HEK293 (cell line): ENCODE measurements around the gene SPC25.

Experiments
- CTCF ChIA-PET: fragments of 350-600 bp; formaldehyde crosslinking; extraction: SDS; loops from one replicate; lab custom pipeline; 2021; ENCODE audit warnings: antibody characterized with exemption; lab: Yijun Ruan, JAX
- POLR2A ChIA-PET: fragments of 300-600 bp; formaldehyde crosslinking; extraction: SDS; loops from one replicate; lab custom pipeline; 2020; ENCODE audit warnings: antibody characterized with exemption, inconsistent platforms; lab: Yijun Ruan, JAX
- H3K27ac ChIP-seq: fragments of 200-500 bp; sonication (Bioruptor generic); 2 replicates; pipeline ENCODE4 v1.5.1; 2014; ENCODE audit warnings: low read depth, low read length, control low read depth, inconsistent platforms; ENCODE audit errors: extremely low read depth
- H3K36me3 ChIP-seq, 2 experiments: fragments of 200-500 bp in 1 of 2; sonication (Bioruptor generic) in 1 of 2; 1 replicate in 1 of 2; 2 replicates in 1 of 2; pipeline ENCODE4 v1.5.1; 2014 to 2017; ENCODE audit warnings: inconsistent platforms in 2 of 2, low read length in 2 of 2; ENCODE audit not compliant: control insufficient read depth in 2 of 2, insufficient read depth in 1 of 2
- H3K4me1 ChIP-seq: fragments of 200-500 bp; sonication (Bioruptor generic); 2 replicates; pipeline ENCODE4 v1.5.1; 2014; ENCODE audit warnings: mild to moderate bottlenecking, low read length, inconsistent platforms; ENCODE audit not compliant: control insufficient read depth, insufficient read depth
- H3K4me3 ChIP-seq: 2 replicates; pipeline ENCODE4 v1.5.1; 2011; ENCODE audit warnings: low read depth, mild to moderate bottlenecking, control low read depth, low read length, moderate library complexity
- H3K9me3 ChIP-seq: fragments of 200-500 bp; sonication (Bioruptor generic); 2 replicates; pipeline ENCODE4 v1.5.1; 2014; ENCODE audit warnings: low read depth, low read length, inconsistent platforms; ENCODE audit not compliant: control insufficient read depth, insufficient read depth
- EGR2 ChIP-seq: fragments of 450-650 bp; formaldehyde crosslinking; IDR thresholded peaks from 2 replicates; pipeline ENCODE4 v1.5.1; 2016; ENCODE audit warnings: low read depth, missing biosample characterization, missing genetic modification characterization
- GLI4 ChIP-seq: fragments of 450-650 bp; formaldehyde crosslinking; IDR thresholded peaks from 2 replicates; pipeline ENCODE4 v1.5.1; 2016; ENCODE audit warnings: missing biosample characterization, missing genetic modification characterization
- HOXC10 ChIP-seq: sonication (generic); formaldehyde crosslinking; IDR thresholded peaks from 2 replicates; pipeline ENCODE4 v1.8.1; 2023; ENCODE audit warnings: mild to moderate bottlenecking, missing genetic modification reagents
- INSM2 ChIP-seq: fragments of 450-650 bp; formaldehyde crosslinking; IDR thresholded peaks from 2 replicates; pipeline ENCODE4 v1.5.1; 2016; ENCODE audit warnings: missing biosample characterization, missing genetic modification characterization
- KLF9 ChIP-seq: fragments of 450-650 bp; formaldehyde crosslinking; IDR thresholded peaks from 2 replicates; pipeline ENCODE4 v1.5.1; 2016; ENCODE audit warnings: missing biosample characterization, missing genetic modification characterization, low read depth
- MZF1 ChIP-seq: fragments of 450-650 bp; formaldehyde crosslinking; IDR thresholded peaks from 2 replicates; pipeline ENCODE4 v1.5.1; 2017; ENCODE audit warnings: missing biosample characterization, missing genetic modification characterization, borderline replicate concordance
- OVOL3 ChIP-seq: fragments of 450-650 bp; formaldehyde crosslinking; IDR thresholded peaks from 2 replicates; pipeline ENCODE4 v1.5.1; 2016; ENCODE audit warnings: missing biosample characterization, missing genetic modification characterization
- RBAK ChIP-seq: fragments of 450-650 bp; formaldehyde crosslinking; IDR thresholded peaks from 2 replicates; pipeline ENCODE4 v1.5.1; 2016; ENCODE audit warnings: missing biosample characterization, missing genetic modification characterization
- ZBTB21 ChIP-seq: fragments of 450-650 bp; formaldehyde crosslinking; IDR thresholded peaks from 2 replicates; pipeline ENCODE4 v1.5.1; 2017; ENCODE audit warnings: missing biosample characterization, missing genetic modification characterization
- ZFP41 ChIP-seq: fragments of 450-650 bp; formaldehyde crosslinking; IDR thresholded peaks from 2 replicates; pipeline ENCODE4 v1.5.1; 2016; ENCODE audit warnings: missing biosample characterization, missing genetic modification characterization, borderline replicate concordance
- ZNF121 ChIP-seq: fragments of 450-650 bp; formaldehyde crosslinking; IDR thresholded peaks from 2 replicates; pipeline ENCODE4 v1.5.1; 2016; ENCODE audit warnings: missing biosample characterization, missing genetic modification characterization
- ZNF133 ChIP-seq: fragments of 450-650 bp; formaldehyde crosslinking; IDR thresholded peaks from 2 replicates; pipeline ENCODE4 v1.5.1; 2016; ENCODE audit warnings: missing biosample characterization, missing genetic modification characterization
- ZNF174 ChIP-seq: fragments of 450-650 bp; formaldehyde crosslinking; IDR thresholded peaks from 2 replicates; pipeline ENCODE4 v1.5.0; 2017; ENCODE audit warnings: missing biosample characterization, mild to moderate bottlenecking, missing genetic modification characterization
- ZNF18 ChIP-seq: fragments of 450-650 bp; formaldehyde crosslinking; IDR thresholded peaks from 2 replicates; pipeline ENCODE4 v1.5.1; 2016; ENCODE audit warnings: missing biosample characterization, missing genetic modification characterization
- ZNF350 ChIP-seq: fragments of 450-650 bp; formaldehyde crosslinking; IDR thresholded peaks from 2 replicates; pipeline ENCODE4 v1.5.0; 2017; ENCODE audit warnings: missing biosample characterization, mild to moderate bottlenecking, missing genetic modification characterization
- ZNF571 ChIP-seq: fragments of 450-650 bp; formaldehyde crosslinking; IDR thresholded peaks from 2 replicates; pipeline ENCODE4 v1.5.0; 2017; ENCODE audit warnings: missing biosample characterization, missing genetic modification characterization
- ZNF580 ChIP-seq: fragments of 450-650 bp; formaldehyde crosslinking; IDR thresholded peaks from 2 replicates; pipeline ENCODE4 v1.5.1; 2016; ENCODE audit warnings: missing biosample characterization, missing genetic modification characterization
- ZNF639 ChIP-seq: fragments of 450-650 bp; formaldehyde crosslinking; IDR thresholded peaks from 2 replicates; pipeline ENCODE4 v1.5.1; 2016; ENCODE audit warnings: missing biosample characterization, missing genetic modification characterization
- ZNF704 ChIP-seq: fragments of 450-650 bp; formaldehyde crosslinking; IDR thresholded peaks from 2 replicates; pipeline ENCODE4 v1.5.1; 2016; ENCODE audit warnings: missing biosample characterization, missing genetic modification characterization
- ZNF747 ChIP-seq: fragments of 450-650 bp; formaldehyde crosslinking; IDR thresholded peaks from 2 replicates; pipeline ENCODE4 v1.5.1; 2016; ENCODE audit warnings: missing biosample characterization, missing genetic modification characterization
- ZSCAN4 ChIP-seq: fragments of 450-650 bp; formaldehyde crosslinking; IDR thresholded peaks from 2 replicates; pipeline ENCODE4 v1.5.1; 2017; ENCODE audit warnings: missing biosample characterization, missing genetic modification characterization

SPC25 gene

GRCh38 chr2:168825126-168825525 is 65.1 kb downstream of the SPC25 start:
- Histone ChIP-seq H3K9me3 (no peaks in the 10 kb centered on the region), H3K4me3 (no peak overlapping the region), H3K4me1 (no peaks in the 10 kb centered on the region), H3K27ac (no peak overlapping the region), H3K36me3 (no peaks in the 10 kb centered on the region)
- TF ChIP-seq ZBTB21 (no peak), ZNF704 (no peak), RBAK (tag by site-specific recombination) (no peak), ZNF350 (tag by site-specific recombination) (no peak), ZNF121 (no peak), ZNF571 (tag by site-specific recombination) (no peak), GLI4 (tag by site-specific recombination) (no peak), INSM2 (tag by site-specific recombination) (no peak), MZF1 (tag by site-specific recombination) (no peak)
- ChIA-PET CTCF (interaction anchor here (0.7 kb wide), 1 partner anchor 51 kb away, joined by 3 read pairs; no protein-coding TSS in a partner anchor), POLR2A (no interaction called here)

- ChIA-PET POLR2A (no interaction called here), CTCF (no interaction called here)
- Histone ChIP-seq H3K27ac (no peak overlapping the region), H3K4me3 (no peak overlapping the region), H3K36me3 (no peaks in the 10 kb centered on the region), H3K4me1 (no peaks in the 10 kb centered on the region), H3K9me3 (no peaks in the 10 kb centered on the region)
- TF ChIP-seq ZNF133 (tag by site-specific recombination) (no peak), ZNF18 (tag by site-specific recombination) (no peak), ZSCAN4 (tag by site-specific recombination) (no peak), ZNF639 (no peak), ZNF747 (tag by site-specific recombination) (no peak), ZNF580 (tag by site-specific recombination) (no peak), EGR2 (tag by site-specific recombination) (no peak), ZNF174 (tag by site-specific recombination) (no peak), KLF9 (tag by site-specific recombination) (no peak), HOXC10 (no peak), ZFP41 (tag by site-specific recombination) (no peak), OVOL3 (tag by site-specific recombination) (no peak)
Measured at GRCh38 chr2:168821992-168822391, 68.2 kb downstream of the SPC25 start.
